HG03521 (cell line): ENCODE data around the gene VSTM5.
"Not testable (repeated sequence)": the region's sequence is repeated elsewhere in the genome, so short reads cannot be mapped to it uniquely, and the experiment has no call there.

Experiments used
- ATAC-seq: cut with Tn5 transposase; IDR thresholded peaks from one replicate; pipeline ENCODE4 v1.9.1; 2021; ENCODE audit warnings: mild to moderate bottlenecking, moderate library complexity; ENCODE audit not compliant: unreplicated experiment

VSTM5 gene

GRCh38 chr11:93850594-93851018, at the start of gene VSTM5:
Gene VSTM5 (minus strand): TSS chr11:93850618. CDS start chr11:93850502, 116 bp downstream.
- no peak for ATAC-seq

- no peak for ATAC-seq
These were observed 44.9 kb upstream of the VSTM5 start for GRCh38 chr11:93895106-93895862.

- no peak for ATAC-seq
These were observed 40.1 kb upstream of the VSTM5 start for GRCh38 chr11:93890391-93891051.

GRCh38 chr11:93887111-93887510, 36.7 kb upstream of the VSTM5 start:
- ATAC-seq = no peak

GRCh38 chr11:93879114-93879513, 28.7 kb upstream of the VSTM5 start:
- ATAC-seq = not testable (repeated sequence)

GRCh38 chr11:93875637-93876036, 25.2 kb upstream of the VSTM5 start:
- ATAC-seq = no peak

GRCh38 chr11:93871526-93871925, 21.1 kb upstream of the VSTM5 start:
- no peak for ATAC-seq

- no peak for ATAC-seq
These were observed 20.2 kb upstream of the VSTM5 start for GRCh38 chr11:93870616-93871015.

- no peak for ATAC-seq
These were observed 19.4 kb upstream of the VSTM5 start for GRCh38 chr11:93869830-93870229.

GRCh38 chr11:93868404-93868803, 18.0 kb upstream of the VSTM5 start:
- ATAC-seq = not testable (repeated sequence)

- no peak for ATAC-seq
These were observed 11.4 kb upstream of the VSTM5 start for GRCh38 chr11:93861808-93862207.

GRCh38 chr11:93858121-93858775, 7.8 kb upstream of the VSTM5 start:
- no peak for ATAC-seq

GRCh38 chr11:93857413-93858120, 7.1 kb upstream of the VSTM5 start:
- ATAC-seq = no peak

GRCh38 chr11:93852242-93852641, 1.8 kb upstream of the VSTM5 start:
- no peak for ATAC-seq

GRCh38 chr11:93849751-93850593, 446 bp downstream of the VSTM5 start:
- ATAC-seq = no peak

GRCh38 chr11:93849201-93849600, 1.2 kb downstream of the VSTM5 start:
- no peak for ATAC-seq

- ATAC-seq = no peak
These were observed 4.0 kb downstream of the VSTM5 start for GRCh38 chr11:93846411-93846810.

GRCh38 chr11:93845181-93846092, 5.0 kb downstream of the VSTM5 start:
- ATAC-seq = no peak

- ATAC-seq = no peak
These were observed 5.8 kb downstream of the VSTM5 start for GRCh38 chr11:93844568-93844967.
